PC-3 (cell line): ENCODE data around the gene ISCU.

Experiments used
- CTCF ChIP-seq: fragments of 300-600 bp; sonication (generic); conservative IDR thresholded peaks from 2 replicates; pipeline ENCODE4 v1.5.1; 2017; ENCODE audit warnings: antibody characterized with exemption, low read depth, mild to moderate bottlenecking, low read length
- EZH2 ChIP-seq: fragments of 300-600 bp; sonication (generic); IDR thresholded peaks from one replicate; pipeline ENCODE4 v1.6.1; 2017; ENCODE audit warnings: antibody characterized with exemption, mild to moderate bottlenecking, low read length; ENCODE audit not compliant: unreplicated experiment
- EZH2phosphoT487 ChIP-seq: fragments of 300-600 bp; sonication (generic); IDR thresholded peaks from 2 replicates; pipeline ENCODE4 v1.6.1; 2018; ENCODE audit warnings: mild to moderate bottlenecking, antibody characterized with exemption, low read length, borderline replicate concordance

GRCh38 chr12:108519558-108519957, 42.8 kb upstream of the ISCU start:
- TF ChIP-seq CTCF (peak; percentile 48), EZH2 (no peak), EZH2phosphoT487 (no peak)
